Spleen (tissue), 11 donors: Measurements from ENCODE around the gene GOLPH3. TPM values are rescaled to one million over a fixed set of nuclear protein-coding genes. Genes with fewer than 3 reads are reported as not detected.

ENCODE experiments used
- DNase-seq: peaks from one replicate; pipeline ENCODE4 v3.0.0-alpha.2; 2020
- H3K27ac ChIP-seq, 8 donors: fragments of 200-600 bp; sonication (generic) in 7 of 8; 1 replicate in 4 of 8; 2 replicates in 4 of 8; pipeline versions ENCODE4 v1.5.0 to v1.8.0; 2016 to 2021; ENCODE audit warnings: inconsistent platforms in 4 of 8, mild to moderate bottlenecking in 4 of 8, moderate library complexity in 1 of 8
- H3K27me3 ChIP-seq, 7 donors: fragments of 200-600 bp; sonication (generic) in 6 of 7; replicated peaks in 1 of 7; 1 replicate in 4 of 7; 2 replicates in 3 of 7; pipeline versions ENCODE4 v1.5.0 to v1.8.0; 2016 to 2021; ENCODE audit warnings: inconsistent platforms in 3 of 7, mild to moderate bottlenecking in 1 of 7
- H3K36me3 ChIP-seq, 6 donors: fragments of 200-600 bp; sonication (generic) in 5 of 6; 1 replicate in 4 of 6; 2 replicates in 2 of 6; pipeline versions ENCODE4 v1.5.0 to v1.8.0; 2016 to 2021; ENCODE audit warnings: inconsistent platforms in 2 of 6
- H3K4me1 ChIP-seq, 6 donors: fragments of 200-600 bp; sonication (generic) in 5 of 6; 1 replicate in 3 of 6; 2 replicates in 3 of 6; pipeline versions ENCODE4 v1.5.0 to v1.8.0; 2016 to 2021; ENCODE audit warnings: inconsistent platforms in 3 of 6
- H3K4me3 ChIP-seq, 8 donors: fragments of 200-600 bp; sonication (generic) in 7 of 8; 1 replicate in 4 of 8; 2 replicates in 4 of 8; pipeline versions ENCODE4 v1.5.0 to v1.8.0; 2016 to 2021; ENCODE audit warnings: inconsistent platforms in 4 of 8, mild to moderate bottlenecking in 4 of 8, moderate library complexity in 2 of 8
- H3K9me3 ChIP-seq, 8 donors: fragments of 200-600 bp; sonication (generic) in 7 of 8; 1 replicate in 4 of 8; 2 replicates in 4 of 8; pipeline versions ENCODE4 v1.5.0 to v1.8.0; 2016 to 2021; ENCODE audit warnings: inconsistent platforms in 4 of 8
- CTCF ChIP-seq, 11 experiments: fragments of 200-600 bp in 7 of 11; fragments of 450-650 bp in 4 of 11; sonication (generic) in 4 of 11; IDR thresholded peaks in 8 of 11; conservative IDR thresholded peaks in 3 of 11; 1 replicate in 7 of 11; 2 replicates in 4 of 11; pipeline versions ENCODE4 v1.4.0 to v1.8.0; 2016 to 2021; ENCODE audit warnings: antibody characterized with exemption in 11 of 11, inconsistent platforms in 4 of 11, mild to moderate bottlenecking in 1 of 11
- POLR2A ChIP-seq, 3 donors: fragments of 450-650 bp; IDR thresholded peaks; one replicate each; pipeline ENCODE4 v1.5.1; 2017; ENCODE audit warnings: antibody characterized with exemption in 3 of 3, mild to moderate bottlenecking in 1 of 3
- POLR2AphosphoS5 ChIP-seq, 3 donors: sonication (generic); formaldehyde crosslinking; IDR thresholded peaks; one replicate each; pipeline ENCODE4 v1.5.1; 2017; ENCODE audit warnings: antibody characterized with exemption in 3 of 3
- WGBS, 5 donors: extraction: QIAGEN DNeasy Blood & Tissue Kit in 3 of 5; methylation state at CpG; one replicate each; pipeline versions ENCODE4 v1.1.5 to v1.1.7; 2013 to 2018; 5-methylcytosine and 5-hydroxymethylcytosine counted together
- intact Hi-C: fragments of 100-400 bp; cut with DNase I; formaldehyde crosslinking; loops from one replicate; pipeline ENCODE4 v1.15.0; 2023; ENCODE audit warnings: low total_unique reads
- polyA plus RNA-seq, 3 donors: library from polyadenylated mRNA; stranded (reverse); fragments of 200-250 nt; gene quantifications; one replicate each; pipeline ENCODE4 v1.2.1, GENCODE V29; 2013
- total RNA-seq, 7 donors: library from RNA; depleted of rRNA in 3 of 7; stranded (reverse); fragments of >200 nt in 3 of 7; fragmentation: NEBNext Ultra II Directional in 4 of 7; extraction: Animal tissue kit (Norgen Biotek cat#: 25700) in 4 of 7; gene quantifications; one replicate each; pipeline versions ENCODE4 v1.1.0 to v1.2.1, GENCODE V29; 2016 to 2021
- donor health status: healthy with polysubstance abuse.
- donor health status: DM: no; HTN: no; CAD: no; lungs with moderate emphysema.
- donor health status: DM: no; HTN: no; CAD: no.
- donor health status: Bipolar disorder and iron deficiency.
- donor health status: healthy.
- donor health status: DM: no; HTN: no; CAD: no.
- donor health status: DM: yes; HTN: yes; CAD: no.

Gene GOLPH3
- total and polyA plus RNA-seq, 10 donors = 27.0 to 82.3 (median 69.2) TPM

DNA sequence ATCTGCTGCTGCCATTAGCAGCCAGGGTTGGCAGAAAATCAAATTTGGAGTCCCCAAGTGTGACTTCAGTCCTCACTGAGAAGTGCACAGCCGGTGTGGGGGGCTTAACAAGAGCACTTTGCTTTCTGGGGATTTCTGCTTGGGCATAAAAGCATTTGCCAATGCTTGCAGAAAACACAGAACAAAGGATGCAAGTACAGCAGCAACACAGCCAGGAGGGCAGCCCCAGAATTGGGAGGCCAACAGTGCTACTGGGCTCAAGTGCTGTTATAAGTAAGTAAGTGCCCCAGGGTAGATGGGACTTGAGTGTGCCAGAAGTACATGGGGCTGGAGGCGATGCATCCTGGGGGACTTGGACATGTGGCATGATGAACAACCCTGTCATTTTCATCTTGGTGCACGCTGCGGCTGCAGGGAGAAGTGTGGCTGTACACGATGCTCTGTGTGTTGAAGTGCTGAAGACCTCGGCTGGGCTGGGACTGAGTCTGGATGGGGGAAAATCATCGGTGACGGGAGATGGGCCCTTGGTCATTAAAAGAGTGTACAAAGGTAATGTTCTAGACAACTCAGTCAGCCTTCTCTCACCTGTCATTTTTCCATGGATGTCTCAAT is 73.3 kb downstream of the GOLPH3 start:
- 85 to 100% (median 94%) methylated on average over 8 of the region's 8 CpGs for WGBS, 5 donors
- no peaks in the 10 kb centered on the region for H3K27me3 ChIP-seq
- H3K4me1 ChIP-seq = peaks cover 0 to 23% (median 6%) of the 10 kb centered on the region in 6 donors
- H3K36me3 ChIP-seq = peaks cover 3 to 86% (median 44%) of the 10 kb centered on the region in 6 donors
- H3K4me3 ChIP-seq = no peak overlapping the region
- TF ChIP-seq POLR2A (IDR thresholded peaks at IDR 0.05) (no peak), CTCF (IDR thresholded peaks at IDR 0.05 in 8 of 11, conservative IDR thresholded peaks at IDR 0.05 in 3 of 11) (no peak), POLR2AphosphoS5 (IDR thresholded peaks at IDR 0.05) (no peak)
- no peaks in the 10 kb centered on the region for H3K9me3 ChIP-seq
- DNase-seq = no peak
- H3K27ac ChIP-seq = peak overlapping the region in 3 of 8 donors; percentile 25 to 40 (median 40)
- intact Hi-C loops = no loop called here

DNA sequence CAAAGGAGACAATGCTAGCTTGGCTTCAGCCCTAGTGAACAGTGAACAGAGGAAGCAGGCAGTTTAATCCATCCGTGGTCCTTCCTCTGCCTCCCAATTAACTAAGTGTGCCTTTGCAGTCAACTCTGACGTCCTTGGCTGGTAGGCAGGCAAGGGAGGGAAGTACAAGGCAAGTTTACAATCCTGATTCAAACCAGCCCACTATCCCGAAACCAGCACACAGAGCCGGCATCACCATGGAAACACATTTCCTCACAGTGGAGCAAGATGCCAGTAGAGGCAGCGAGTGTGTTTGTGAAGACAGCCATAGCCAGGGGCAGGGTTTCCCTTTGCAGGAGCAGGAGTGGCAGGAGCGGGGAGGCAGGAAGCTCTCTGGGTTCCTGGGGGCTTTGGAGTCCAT is 73.9 kb downstream of the GOLPH3 start:
- no peak for TF ChIP-seq CTCF (IDR thresholded peaks at IDR 0.05 in 8 of 11, conservative IDR thresholded peaks at IDR 0.05 in 3 of 11)
- peak in 1 of 3 donors; percentile 10 for TF ChIP-seq POLR2AphosphoS5 (IDR thresholded peaks at IDR 0.05)
- H3K4me1 ChIP-seq = peaks cover 0 to 23% (median 6%) of the 10 kb centered on the region in 6 donors
- WGBS, 5 donors = 61 to 86% (median 75%) methylated on average over 5 to 6 of the region's 6 CpGs
- H3K9me3 ChIP-seq = no peaks in the 10 kb centered on the region
- no peak overlapping the region for H3K4me3 ChIP-seq
- DNase-seq = no peak
- H3K27me3 ChIP-seq = no peaks in the 10 kb centered on the region
- H3K36me3 ChIP-seq = peaks cover 3 to 80% (median 40%) of the 10 kb centered on the region in 6 donors
- H3K27ac ChIP-seq = peak overlapping the region in 4 of 8 donors; percentile 33 to 70 (median 40)
- intact Hi-C loops = no loop called here

- Histone ChIP-seq H3K27me3 (no peaks in the 10 kb centered on the region), H3K27ac (peak overlapping the region in 5 of 8 donors; percentile 26 to 70 (median 40)), H3K9me3 (no peaks in the 10 kb centered on the region), H3K4me3 (no peak overlapping the region), H3K4me1 (peaks cover 0 to 23% (median 6%) of the 10 kb centered on the region in 6 donors), H3K36me3 (peaks cover 3 to 73% (median 34%) of the 10 kb centered on the region in 6 donors)
- DNase-seq = no peak
- WGBS, 5 donors = 65 to 80% (median 70%) methylated on average over 8 to 9 of the region's 9 CpGs
- TF ChIP-seq POLR2A (IDR thresholded peaks at IDR 0.05) (no peak), POLR2AphosphoS5 (IDR thresholded peaks at IDR 0.05) (no peak), CTCF (IDR thresholded peaks at IDR 0.05 in 8 of 11, conservative IDR thresholded peaks at IDR 0.05 in 3 of 11) (no peak)
- intact Hi-C loops = no loop called here
Measured at GRCh38 chr5:32099486-32100035, 74.6 kb downstream of the GOLPH3 start.

GRCh38 chr5:32098890-32099310 is 75.2 kb downstream of the GOLPH3 start:
- H3K36me3 ChIP-seq = peaks cover 0 to 67% (median 28%) of the 10 kb centered on the region in 6 donors
- intact Hi-C loops = no loop called here

More at GRCh38 chr5:32098890-32099310, 75.2 kb downstream of the GOLPH3 start:
- no peak for TF ChIP-seq POLR2AphosphoS5 (IDR thresholded peaks at IDR 0.05)
- no peak for TF ChIP-seq CTCF (IDR thresholded peaks at IDR 0.05 in 8 of 11, conservative IDR thresholded peaks at IDR 0.05 in 3 of 11)
- no peak for TF ChIP-seq POLR2A (IDR thresholded peaks at IDR 0.05)
- Histone ChIP-seq H3K27ac (peak overlapping the region in 7 of 8 donors; percentile 26 to 70 (median 40)), H3K4me3 (no peak overlapping the region), H3K4me1 (peaks cover 0 to 23% (median 6%) of the 10 kb centered on the region in 6 donors), H3K9me3 (no peaks in the 10 kb centered on the region), H3K27me3 (no peaks in the 10 kb centered on the region)
- 61 to 87% (median 73%) methylated on average over 11 of the region's 11 CpGs for WGBS, 5 donors
- DNase-seq = no peak
